Measurements from ENCODE around the gene BEND4.
"Not testable (repeated sequence)": the region's sequence is repeated elsewhere in the genome, so short reads cannot be mapped to it uniquely, and the experiment has no call there.

The BEND4 gene
- total RNA-seq = 0 to 0.13 (median 0.03) reads per million in 18 experiments

GRCh38 chr4:42152507-42153504 is at the start of gene BEND4:
TSS of gene BEND4 (minus strand) at chr4:42152655. CDS start at chr4:42152143, 512 bp downstream.
- DNase-seq = no peak

DNA sequence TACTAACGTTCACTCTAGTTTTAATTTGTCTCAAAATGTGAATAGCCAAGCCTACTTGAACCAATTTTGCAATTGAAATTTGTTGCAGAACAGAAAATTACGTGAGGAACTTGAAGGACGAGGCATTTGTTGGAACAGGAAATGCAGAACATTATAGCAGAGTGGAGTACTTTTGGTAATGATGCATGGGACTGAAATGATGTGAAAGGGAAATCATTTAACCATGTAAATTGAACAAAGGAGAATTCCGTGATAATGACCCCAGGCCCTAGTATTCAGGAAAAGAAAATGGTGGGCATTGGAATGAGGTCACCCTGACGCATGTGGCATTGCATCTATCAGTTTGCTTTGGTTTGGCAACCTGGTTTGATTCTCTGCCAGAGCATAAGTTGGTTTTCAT is 44.9 kb upstream of the BEND4 start:
- no peak for DNase-seq

DNA sequence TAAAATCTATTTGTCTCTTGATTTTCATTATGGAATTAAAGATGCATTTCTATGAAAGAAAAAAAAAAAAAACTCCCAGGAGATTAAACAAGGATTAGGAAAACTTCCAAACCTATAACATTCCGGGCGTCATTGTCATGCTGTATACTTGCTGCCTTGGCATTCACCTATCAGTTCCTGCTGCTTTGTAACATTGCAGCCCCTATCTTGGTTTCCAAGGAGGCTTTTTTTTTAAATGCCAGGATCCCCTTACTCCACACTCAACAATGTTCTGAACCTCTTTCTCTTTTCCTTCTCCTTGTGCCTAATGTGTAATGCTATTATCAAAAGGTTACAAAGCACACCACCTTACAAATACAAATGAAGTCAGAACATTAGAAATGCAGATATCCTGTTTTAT is 20.5 kb upstream of the BEND4 start:
- no peak for DNase-seq

- DNase-seq = no peak
Measured at GRCh38 chr4:42172128-42172790, 19.8 kb upstream of the BEND4 start.

DNA sequence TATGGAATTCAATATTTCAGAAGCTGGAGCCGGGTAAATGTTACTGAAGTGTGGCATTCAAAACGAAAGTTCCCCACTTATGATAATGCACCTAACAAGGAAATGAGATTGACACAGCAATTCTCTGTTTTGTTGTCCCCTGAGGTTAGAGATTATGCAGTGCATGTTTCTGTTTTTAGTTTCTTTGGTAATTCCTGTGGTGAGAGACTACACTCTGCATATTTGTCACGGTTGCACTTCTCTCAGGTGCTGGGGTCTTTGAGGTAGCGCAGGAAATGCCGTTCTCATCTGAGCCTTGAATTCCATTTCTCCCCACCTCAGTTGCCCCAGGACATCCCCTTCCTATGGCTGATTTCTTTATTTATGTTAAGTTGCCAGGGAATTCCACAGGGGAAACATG is 15.3 kb upstream of the BEND4 start:
- DNase-seq = no peak

DNA sequence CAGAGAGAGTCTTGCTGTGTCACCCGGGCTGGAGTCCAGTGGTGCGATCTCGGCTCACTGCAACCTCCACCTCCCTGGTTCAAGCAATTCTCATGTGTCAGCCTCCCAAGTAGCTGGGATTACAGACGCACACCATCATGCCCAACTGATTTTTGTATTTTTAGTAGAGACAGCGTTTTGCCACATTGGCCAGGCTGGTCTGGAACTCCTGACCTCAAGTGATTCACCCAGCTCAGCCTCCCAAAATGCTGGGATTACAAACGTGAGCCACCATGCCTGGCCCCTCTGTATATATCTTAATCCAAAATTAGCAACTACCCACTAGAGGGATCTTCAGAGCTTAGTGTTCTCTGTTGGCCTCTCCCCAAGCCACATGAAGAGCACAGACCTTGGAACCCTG is 13.7 kb upstream of the BEND4 start:
- DNase-seq = not testable (repeated sequence)

GRCh38 chr4:42159271-42160001 is 7.0 kb upstream of the BEND4 start:
- no peak for DNase-seq

DNA sequence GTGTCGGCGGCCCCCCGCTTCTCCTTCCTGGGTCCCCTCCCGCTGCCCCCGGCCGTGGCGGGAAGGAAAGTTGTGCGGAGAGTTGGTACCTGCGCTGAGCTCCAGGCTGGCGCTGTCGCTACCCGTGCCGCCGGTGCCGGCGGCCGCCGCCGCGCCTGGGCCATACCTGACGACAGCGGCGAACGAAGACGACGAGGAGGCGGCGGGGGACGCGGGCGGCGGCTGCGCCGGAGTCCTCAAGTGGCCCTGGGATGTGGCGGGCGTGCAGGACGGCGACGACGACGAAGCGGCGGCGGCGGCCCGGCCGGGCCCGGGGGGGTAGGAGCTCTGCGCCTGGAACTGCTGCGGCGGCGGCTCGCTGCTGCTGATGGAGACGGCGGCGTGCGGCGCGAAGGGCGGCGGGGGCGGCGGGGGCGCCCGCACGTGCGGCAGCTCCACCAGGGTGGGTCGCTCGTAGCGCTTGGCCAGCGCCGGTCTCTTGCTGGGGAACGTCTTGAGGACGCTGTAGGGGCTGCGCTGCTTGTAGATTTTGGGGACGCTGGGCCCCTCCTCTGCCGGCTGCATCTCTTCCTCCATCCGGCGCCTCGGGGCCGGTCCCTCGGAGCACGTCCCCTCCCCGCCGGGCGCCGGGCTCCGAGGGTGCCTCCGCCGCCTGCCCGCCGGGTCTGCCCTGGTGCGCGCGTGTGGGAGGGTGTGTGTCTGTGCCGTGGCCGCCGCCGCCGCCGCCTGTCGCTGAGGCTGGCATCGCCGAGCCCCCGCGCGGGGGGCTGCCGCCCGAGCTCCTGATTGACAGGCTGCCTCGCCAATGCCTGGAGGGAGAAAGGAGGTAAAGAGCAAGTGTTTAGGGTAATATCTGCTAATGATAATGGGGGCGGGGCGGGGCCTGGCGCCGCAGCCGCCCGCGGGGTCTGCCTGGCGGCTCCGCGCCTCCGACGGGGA is 618 bp downstream of the BEND4 start:
- no peak for DNase-seq

GRCh38 chr4:42150653-42151567 is 1.5 kb downstream of the BEND4 start:
- no peak for DNase-seq

DNA sequence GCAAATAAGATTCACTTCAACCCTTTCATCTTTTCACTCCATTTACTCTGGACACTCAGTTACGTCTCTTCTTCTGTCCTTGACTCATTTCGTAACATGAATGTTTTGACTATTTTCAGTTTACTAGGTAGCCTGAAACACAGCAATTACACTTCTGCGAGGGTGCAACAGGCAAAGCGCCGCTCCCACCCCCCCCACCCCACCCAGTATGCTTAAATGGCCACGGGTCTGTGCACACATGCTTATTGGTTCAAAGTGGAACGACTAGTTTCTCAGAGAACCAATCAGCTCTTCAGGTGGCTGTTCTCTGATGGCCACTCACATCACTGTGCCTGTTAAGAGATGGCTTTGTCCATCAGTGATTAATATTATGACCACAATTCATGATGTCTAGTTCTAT is 3.5 kb downstream of the BEND4 start:
- no peak for DNase-seq

DNA sequence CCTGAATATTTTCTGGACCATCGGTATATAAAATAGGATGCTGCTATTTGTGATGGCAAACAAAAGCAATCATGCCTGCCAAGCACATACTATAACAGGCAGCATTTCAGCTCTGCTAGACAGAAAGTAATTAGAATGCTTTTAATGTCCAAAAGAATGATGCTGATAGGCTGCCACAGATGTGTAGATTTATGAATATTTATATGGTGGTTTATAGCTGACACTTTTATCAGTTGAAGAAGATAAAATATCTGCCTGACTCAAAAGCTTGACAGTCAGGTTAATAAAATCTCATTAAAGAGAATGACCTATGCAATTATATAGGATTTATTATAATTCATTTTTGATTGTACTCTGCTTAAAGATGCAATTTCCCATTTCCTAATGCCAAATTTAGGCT is 4.0 kb downstream of the BEND4 start:
- DNase-seq = no peak

DNA sequence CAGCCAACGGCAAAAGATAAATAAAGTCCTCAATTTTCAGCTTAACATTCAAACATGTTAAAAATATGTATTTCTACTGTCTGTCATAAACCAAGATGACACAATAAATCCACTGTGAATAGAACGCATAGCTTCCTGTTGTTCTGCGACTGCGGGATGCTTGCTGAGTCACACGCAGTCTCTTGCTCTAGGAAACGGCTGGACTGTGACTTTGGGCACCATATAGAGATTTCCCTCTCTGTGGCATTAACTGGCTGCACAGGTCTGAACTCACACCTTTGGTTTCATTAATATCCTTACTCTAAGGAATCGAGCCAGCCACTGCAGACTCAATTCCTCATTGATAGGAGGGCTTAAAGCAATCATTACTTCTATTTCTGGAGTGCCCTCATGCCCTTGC is 8.4 kb downstream of the BEND4 start:
- DNase-seq = no peak

- DNase-seq = no peak
Measured at GRCh38 chr4:42142591-42142990, 9.9 kb downstream of the BEND4 start.

DNA sequence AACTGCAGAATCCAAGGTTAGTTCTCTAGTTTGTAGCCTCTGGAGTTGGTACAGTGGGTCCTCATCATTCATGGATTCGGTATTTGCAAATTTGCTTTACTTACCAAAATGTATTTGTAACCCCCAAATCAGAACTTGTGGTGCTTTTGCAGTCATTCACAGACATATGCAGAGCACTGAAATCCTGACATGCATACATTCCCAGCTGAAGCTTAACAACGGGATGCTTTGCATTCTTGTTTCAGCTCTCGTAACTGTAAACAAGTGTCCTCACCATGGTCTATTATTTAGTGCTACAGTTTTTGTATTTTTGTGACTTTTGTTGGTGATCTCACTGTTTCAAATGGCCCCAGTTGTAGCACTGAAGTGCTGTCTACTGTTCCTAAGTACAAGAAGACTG is 16.1 kb downstream of the BEND4 start:
- no peak for DNase-seq

GRCh38 chr4:42133006-42133405 is 19.4 kb downstream of the BEND4 start:
- no peak for DNase-seq

GRCh38 chr4:42132099-42132498 is 20.4 kb downstream of the BEND4 start:
- no peak for DNase-seq

GRCh38 chr4:42123071-42123644 is 29.3 kb downstream of the BEND4 start:
- DNase-seq = no peak

GRCh38 chr4:42122237-42122636 is 30.2 kb downstream of the BEND4 start:
- DNase-seq = no peak

DNA sequence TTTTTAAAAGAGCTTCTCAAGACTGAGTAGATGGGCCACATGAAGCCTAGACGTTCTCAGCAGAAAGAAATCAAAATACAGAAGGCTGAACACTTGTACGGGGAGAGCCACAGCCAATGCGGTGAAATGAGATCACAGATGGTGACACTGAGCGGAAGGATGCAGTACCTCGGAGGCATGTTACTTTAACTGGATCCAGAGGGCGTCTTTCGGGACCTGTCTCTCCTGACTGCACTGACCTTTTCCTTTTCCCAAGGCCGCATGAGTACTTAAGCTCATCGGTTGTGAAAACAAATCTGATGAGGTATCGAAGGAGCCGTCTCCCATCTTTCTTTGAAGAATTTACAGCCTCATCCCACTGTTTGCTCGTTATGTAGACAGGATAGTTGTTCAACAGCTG is 32.6 kb downstream of the BEND4 start:
- DNase-seq = no peak

GRCh38 chr4:42112846-42113245 is 39.6 kb downstream of the BEND4 start:
- no peak for DNase-seq
